Uterus (tissue), 4 donors: ENCODE data around the gene H1-8. TPM values are rescaled to one million over a fixed set of nuclear protein-coding genes. Genes with fewer than 3 reads are reported as not detected.

Source experiments
- DNase-seq, 2 donors: peaks; one replicate each; pipeline ENCODE4 v3.0.0-alpha.2; 2019 to 2020
- H3K27ac ChIP-seq, 2 donors: fragments of 200-600 bp; sonication (generic); 1 replicate in 1 of 2; 2 replicates in 1 of 2; pipeline ENCODE4 v1.5.1; 2016 to 2018
- H3K27me3 ChIP-seq, 2 donors: fragments of 200-600 bp; sonication (generic); one replicate each; pipeline ENCODE4 v1.5.1; 2018 to 2019; ENCODE audit warnings: control low read depth in 1 of 2
- H3K36me3 ChIP-seq, 2 donors: fragments of 200-600 bp; sonication (generic); one replicate each; pipeline ENCODE4 v1.5.1; 2019; ENCODE audit warnings: control low read depth in 1 of 2
- H3K4me1 ChIP-seq, 2 donors: fragments of 200-600 bp; sonication (generic); one replicate each; pipeline ENCODE4 v1.5.1; 2018 to 2019; ENCODE audit warnings: control low read depth in 1 of 2
- H3K4me3 ChIP-seq, 2 donors: fragments of 200-600 bp; sonication (generic); 1 replicate in 1 of 2; 2 replicates in 1 of 2; pipeline ENCODE4 v1.5.1; 2018 to 2019; ENCODE audit warnings: mild to moderate bottlenecking in 1 of 2
- H3K9me3 ChIP-seq, 2 donors: fragments of 200-600 bp; sonication (generic); one replicate each; pipeline ENCODE4 v1.5.1; 2019; ENCODE audit warnings: control low read depth in 1 of 2
- CTCF ChIP-seq, 4 experiments: fragments of 200-600 bp in 2 of 4; fragments of 450-650 bp in 2 of 4; sonication (generic) in 2 of 4; IDR thresholded peaks; one replicate each; pipeline ENCODE4 v1.5.1; 2016 to 2019; ENCODE audit warnings: antibody characterized with exemption in 4 of 4, mild to moderate bottlenecking in 2 of 4, moderate library complexity in 1 of 4
- POLR2A ChIP-seq, 2 donors: fragments of 450-650 bp; IDR thresholded peaks; one replicate each; pipeline ENCODE4 v1.6.1; 2016; ENCODE audit warnings: antibody characterized with exemption in 2 of 2, mild to moderate bottlenecking in 1 of 2, moderate library complexity in 1 of 2
- intact Hi-C: fragments of 100-400 bp; cut with DNase I; formaldehyde crosslinking; loops from one replicate; pipeline ENCODE4 v1.15.1; 2023; ENCODE audit warnings: low total_unique reads
- total RNA-seq, 4 donors: library from RNA; depleted of rRNA in 3 of 4; stranded (reverse); fragments of >200 nt in 3 of 4; gene quantifications; one replicate each; pipeline versions ENCODE4 v1.1.0 to v1.2.4, GENCODE V29; 2014 to 2023
- donor health status: DM: yes; HTN: yes; CAD: no.

The H1-8 gene
- total RNA-seq, 4 donors from 2014 or later, result not detected

GRCh38 chr3:129558081-129558771, 15.3 kb downstream of the H1-8 start:
- H3K27ac ChIP-seq, result peak overlapping the region; percentile 58 to 88
- intact Hi-C loops, result no loop called here
- peaks cover 0 to 33% of the 10 kb centered on the region in 2 donors for H3K4me1 ChIP-seq
- no peaks in the 10 kb centered on the region for H3K36me3 ChIP-seq
- no peaks in the 10 kb centered on the region for H3K27me3 ChIP-seq
- H3K9me3 ChIP-seq, result no peaks in the 10 kb centered on the region
- TF ChIP-seq POLR2A (IDR thresholded peaks at IDR 0.05) (no peak), CTCF (IDR thresholded peaks at IDR 0.05) (no peak)
- DNase-seq, result no peak
- no peak overlapping the region for H3K4me3 ChIP-seq

GRCh38 chr3:129558772-129559564, 16.0 kb downstream of the H1-8 start:
- DNase-seq, result no peak
- no peaks in the 10 kb centered on the region for H3K27me3 ChIP-seq
- H3K9me3 ChIP-seq, result no peaks in the 10 kb centered on the region
- no peak overlapping the region for H3K4me3 ChIP-seq
- H3K27ac ChIP-seq, result peak overlapping the region; percentile 88 to 95
- H3K4me1 ChIP-seq, result peaks cover under 1 to 36% of the 10 kb centered on the region in 2 donors
- no peak for TF ChIP-seq CTCF (IDR thresholded peaks at IDR 0.05)
- no peak for TF ChIP-seq POLR2A (IDR thresholded peaks at IDR 0.05)
- H3K36me3 ChIP-seq, result no peaks in the 10 kb centered on the region
- intact Hi-C loops, result no loop called here

- no peak for DNase-seq
- Histone ChIP-seq H3K27ac (peak overlapping the region; percentile 88 to 95), H3K36me3 (no peaks in the 10 kb centered on the region), H3K27me3 (no peaks in the 10 kb centered on the region), H3K4me3 (no peak overlapping the region), H3K4me1 (peaks cover 7 to 42% of the 10 kb centered on the region in 2 donors), H3K9me3 (no peaks in the 10 kb centered on the region)
- TF ChIP-seq POLR2A (IDR thresholded peaks at IDR 0.05) (no peak), CTCF (IDR thresholded peaks at IDR 0.05) (no peak)
- intact Hi-C loops, result no loop called here
Observed at GRCh38 chr3:129559565-129560079, 16.6 kb downstream of the H1-8 start.

- intact Hi-C loops, result no loop called here
- Histone ChIP-seq H3K27me3 (no peaks in the 10 kb centered on the region), H3K4me1 (peaks cover 7 to 49% of the 10 kb centered on the region in 2 donors), H3K9me3 (no peaks in the 10 kb centered on the region), H3K27ac (peak overlapping the region; percentile 88 to 95), H3K36me3 (no peaks in the 10 kb centered on the region), H3K4me3 (no peak overlapping the region)
- peak; percentile 68 to 77 for DNase-seq
- TF ChIP-seq CTCF (IDR thresholded peaks at IDR 0.05), result no peak
- no peak for TF ChIP-seq POLR2A (IDR thresholded peaks at IDR 0.05)
Observed at GRCh38 chr3:129560269-129560787, 17.4 kb downstream of the H1-8 start.
